Activated T-cell treated with anti-CD3 and anti-CD28 coated beads for 48 hours (primary cell): ENCODE data around the gene CER1.
"Not testable (repeated sequence)": the region's sequence is repeated elsewhere in the genome, so short reads cannot be mapped to it uniquely, and the experiment has no call there.

Source experiments
- DNase-seq: peaks from one replicate; pipeline ENCODE4 v3.0.0-alpha.2; 2020; ENCODE audit warnings: low read depth

CER1 gene

DNA sequence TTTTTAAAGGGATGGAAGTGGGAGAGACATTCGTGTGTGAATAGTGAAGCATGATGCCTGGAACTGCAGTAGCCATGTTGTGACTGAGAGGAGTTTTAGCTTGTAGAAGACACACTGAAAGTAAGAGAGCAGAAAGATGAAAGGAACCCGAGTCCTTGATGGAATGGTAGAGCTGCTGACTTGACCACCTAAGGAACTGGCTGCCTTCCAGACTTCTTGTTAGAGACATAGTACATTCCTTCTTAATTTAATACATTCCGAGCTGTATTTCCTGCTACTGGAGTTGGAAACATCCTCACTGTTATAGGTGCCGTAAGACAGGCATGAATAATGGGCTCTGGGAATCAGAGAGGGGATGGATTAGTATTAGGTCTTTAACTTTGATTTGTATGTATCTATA lies 7.4 kb downstream of the CER1 start:
- DNase-seq = no peak

DNA sequence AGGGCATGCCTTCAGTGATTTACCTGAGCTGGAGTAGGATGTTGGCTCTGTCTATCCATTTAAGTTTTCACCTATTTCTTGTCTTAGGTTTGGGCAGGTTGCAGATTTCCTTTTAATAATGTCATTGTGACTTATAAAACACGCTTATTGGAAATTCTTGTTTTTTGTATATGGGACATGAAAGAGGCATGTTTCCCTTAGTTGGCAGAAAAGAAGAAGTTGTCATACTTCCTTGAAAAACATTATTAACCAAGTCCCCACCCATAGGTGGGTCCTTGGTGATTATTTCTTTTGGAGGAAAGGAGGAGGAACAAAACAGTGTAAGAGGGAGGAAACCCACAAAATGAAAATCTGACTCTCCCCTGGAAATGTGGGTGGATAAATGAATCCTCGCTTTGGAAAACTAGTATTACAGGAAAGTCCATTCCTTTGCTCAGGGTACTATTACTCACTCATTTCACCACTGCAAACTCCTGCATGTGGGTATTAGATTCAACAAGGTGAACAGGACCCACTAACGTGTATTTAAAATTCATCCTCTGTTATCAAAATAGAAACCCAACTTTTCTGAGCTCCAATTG lies 9.3 kb downstream of the CER1 start:
- no peak for DNase-seq

DNA sequence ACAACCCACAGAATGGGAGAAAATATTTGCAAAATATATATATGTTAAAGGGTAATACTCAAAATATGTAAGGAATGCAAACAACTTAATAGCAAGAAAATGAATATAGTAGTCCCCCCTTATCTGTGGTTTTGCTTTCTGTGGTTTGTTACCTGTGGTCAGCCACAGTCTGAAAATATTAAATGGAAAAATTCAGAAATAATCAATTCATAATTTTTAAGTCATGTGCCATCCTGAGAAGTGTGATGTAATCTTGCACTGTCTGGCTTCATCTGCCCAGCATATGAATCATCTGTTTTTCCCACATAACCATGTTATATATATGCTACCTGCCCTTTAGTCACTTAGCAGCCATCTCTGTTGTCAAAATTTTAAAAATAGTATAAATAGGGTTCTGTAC lies 11.7 kb downstream of the CER1 start:
- no peak for DNase-seq

DNA sequence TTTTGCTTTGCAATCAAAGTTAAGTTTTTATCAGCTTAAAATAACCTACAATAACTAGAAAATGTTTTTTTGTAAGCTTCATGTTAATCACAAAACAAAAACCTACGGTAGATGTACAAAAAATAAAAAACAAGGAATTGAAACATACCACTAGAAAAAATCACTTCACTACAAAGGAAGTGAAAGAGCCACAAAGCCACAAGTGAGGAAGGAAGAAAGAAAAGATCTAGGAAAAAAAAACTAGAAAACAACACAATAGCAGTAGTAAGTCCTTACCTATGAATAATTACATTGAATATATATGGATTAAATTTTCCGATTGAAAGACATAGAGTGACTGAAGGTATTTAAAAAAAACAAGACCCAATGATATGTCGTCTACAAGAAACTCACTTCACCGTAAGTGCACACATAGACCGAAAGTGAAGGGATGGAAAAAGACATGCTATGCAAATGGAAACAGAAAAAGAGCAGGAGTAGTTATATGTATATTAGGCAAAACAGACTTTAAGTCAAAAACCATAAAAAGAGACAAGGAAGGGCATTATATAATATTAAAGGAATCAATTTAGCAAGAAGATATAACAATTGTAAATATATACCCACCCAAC lies 15.9 kb downstream of the CER1 start:
- no peak for DNase-seq

DNA sequence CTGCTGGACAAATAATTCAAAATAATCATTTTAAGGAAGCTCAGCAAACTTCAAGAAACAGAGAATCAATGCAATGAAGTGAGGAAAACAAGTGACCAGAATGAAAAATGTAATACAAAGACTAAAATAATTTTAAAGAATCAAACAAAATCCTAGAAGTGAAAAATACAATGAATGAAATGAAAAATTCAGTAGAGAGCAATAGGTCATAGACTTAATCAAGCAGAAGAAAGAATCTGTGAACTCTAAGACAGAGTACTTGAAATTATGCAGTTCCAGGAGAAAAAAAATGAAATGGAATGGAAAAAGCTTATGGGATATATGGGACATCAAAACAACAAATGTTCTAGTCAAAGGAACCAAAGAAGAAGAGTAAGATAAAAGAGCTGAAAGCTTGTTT lies 17.5 kb downstream of the CER1 start:
- DNase-seq = no peak

DNA sequence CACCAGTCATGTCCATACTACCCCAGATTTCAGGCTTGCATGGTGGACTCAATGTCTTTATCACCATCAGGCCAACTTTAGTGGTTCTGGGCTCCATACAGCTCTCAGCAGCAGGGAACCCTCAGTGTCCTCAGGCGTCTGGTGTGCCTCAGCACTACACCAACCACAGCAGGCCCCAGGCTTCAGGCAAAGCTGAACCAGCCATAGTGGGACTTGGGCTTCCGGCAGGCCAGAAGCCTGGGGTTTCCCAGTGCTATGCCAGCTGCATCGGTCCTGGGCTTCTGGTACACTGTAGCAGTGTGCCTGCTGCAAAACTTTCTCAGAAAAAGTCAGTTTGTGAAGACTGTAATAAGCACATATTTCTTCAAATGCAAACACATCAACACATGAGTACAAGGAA lies 18.3 kb downstream of the CER1 start:
- DNase-seq = no peak

DNA sequence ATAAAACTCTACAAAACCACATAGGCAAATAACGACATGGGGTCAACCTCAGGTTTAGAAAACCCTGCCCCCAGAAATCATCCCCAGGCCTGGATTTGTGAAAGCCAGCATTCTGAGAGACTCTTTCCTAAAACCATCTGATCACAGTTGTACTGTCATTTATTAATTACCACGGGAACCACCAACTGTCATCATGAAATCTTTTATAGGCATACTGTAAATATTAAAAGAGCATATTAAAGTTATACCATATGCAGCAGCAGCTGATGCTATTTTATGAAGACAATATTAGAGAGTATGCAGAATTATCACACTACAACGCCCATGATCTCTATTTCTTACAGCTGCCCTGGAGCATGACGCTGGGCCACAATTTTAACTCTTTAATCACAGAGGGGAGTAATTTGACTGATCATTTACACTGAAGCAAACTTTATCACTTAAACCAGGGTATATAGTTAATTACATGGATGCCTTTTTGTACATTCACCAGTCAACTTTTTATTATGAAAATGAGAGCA lies 20.3 kb downstream of the CER1 start:
- DNase-seq = no peak

DNA sequence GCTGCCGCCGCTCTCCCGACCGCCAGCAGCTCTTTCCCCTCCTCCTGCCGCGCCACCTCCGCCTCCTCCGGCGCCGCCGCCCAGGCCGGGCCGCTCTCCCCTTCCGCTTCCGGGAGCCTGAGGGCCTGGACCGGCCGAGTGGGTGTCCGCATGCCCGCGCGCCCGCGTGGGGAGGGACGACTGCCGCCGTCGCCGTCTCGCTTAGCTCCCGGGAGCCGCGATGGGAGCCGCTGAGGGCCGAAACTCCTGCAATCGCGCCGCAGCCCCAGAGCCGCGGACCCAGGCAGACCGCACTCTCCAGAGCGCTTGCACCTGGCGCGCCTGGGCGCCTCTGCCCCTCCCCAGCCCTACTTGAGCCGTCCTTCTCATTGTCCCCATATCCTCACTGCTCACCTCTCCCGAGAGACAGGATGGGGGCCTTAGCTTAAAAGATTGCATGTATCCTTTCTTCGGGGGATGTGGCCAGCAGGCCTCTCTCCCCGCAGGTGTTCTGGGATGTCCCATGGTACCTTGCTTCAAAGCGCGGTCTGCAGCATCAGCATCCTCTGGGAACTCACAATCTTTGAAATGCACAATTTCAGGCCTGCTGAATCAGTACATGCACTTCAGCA lies 29.2 kb downstream of the CER1 start, which contains the start of gene ZDHHC21:
Gene ZDHHC21 (minus strand): TSS at position 182 of the 611 bp plus-strand sequence. CDS start 19,092 bp downstream, outside the sequence.
- DNase-seq = peak; percentile 66

DNA sequence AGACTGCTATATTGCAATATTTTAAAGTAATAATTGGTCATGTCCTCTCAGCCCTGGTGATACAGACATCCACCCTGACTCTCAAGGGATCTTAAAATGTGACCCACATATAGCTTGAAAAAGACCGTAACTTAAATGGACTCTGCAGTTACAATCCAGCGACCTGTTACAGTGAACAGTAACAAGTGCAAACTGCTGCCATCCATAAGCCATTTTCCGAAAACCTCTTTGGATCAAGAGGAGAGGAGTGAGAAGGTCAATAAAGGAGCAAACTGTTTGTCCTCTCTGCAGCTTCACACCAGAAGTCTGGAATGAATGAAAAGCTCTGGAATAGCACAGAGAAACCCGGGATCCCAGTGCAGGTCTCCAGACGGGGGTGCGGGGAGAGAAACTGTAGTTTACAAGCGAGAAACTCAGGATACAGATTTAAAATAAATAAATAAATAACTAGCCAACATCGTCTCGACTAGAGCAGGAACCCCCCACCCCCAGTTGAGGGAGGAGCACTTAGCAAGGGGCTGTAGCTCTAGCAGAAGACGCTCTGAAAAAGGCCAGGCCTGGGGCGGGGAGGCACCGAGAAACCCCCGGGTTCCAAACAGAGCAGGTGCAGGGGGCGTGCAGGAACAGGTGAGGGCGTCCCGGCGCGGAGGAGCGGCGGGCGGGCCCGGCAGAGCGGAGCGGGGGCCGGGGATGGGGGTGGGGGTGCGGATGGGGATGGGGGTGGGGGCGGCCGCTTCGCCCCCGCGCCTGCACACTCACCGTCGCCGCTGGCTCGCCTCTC lies 29.9 kb downstream of the CER1 start:
- DNase-seq = no peak

DNA sequence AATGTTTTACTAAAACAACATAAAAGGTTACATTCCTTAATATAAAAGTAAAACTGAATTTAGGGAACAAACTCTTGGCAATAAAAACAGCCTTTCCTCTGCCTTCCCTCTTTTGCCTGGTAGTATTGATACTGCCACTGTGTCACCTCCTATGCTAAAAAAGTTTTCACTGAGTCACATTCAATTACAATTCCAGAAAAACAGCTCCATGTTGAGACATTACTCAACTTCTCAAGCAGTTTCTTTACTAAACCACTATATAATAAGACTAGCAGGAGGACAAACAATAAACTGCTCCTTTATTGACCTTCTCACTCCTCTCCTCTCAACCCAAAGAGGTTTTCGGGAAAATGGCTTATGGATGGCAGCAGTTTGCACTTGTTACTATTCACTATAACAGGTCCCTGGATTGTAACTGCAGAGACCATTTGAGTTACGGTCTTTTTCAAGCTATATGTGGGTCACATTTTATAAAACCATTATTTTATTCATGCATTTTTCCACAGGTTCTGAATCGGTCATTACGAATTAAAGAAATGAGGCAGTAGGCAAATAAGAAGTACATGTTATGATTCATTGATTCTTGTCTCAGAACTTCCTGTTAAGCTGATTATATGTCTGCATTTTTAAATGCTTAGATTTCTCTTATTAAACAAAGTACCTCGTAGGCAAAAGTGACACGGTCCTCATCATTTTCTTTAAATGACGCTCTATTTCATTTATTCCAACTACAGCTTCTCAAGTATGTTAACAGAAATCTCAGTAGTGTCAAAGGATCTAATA lies 31.4 kb downstream of the CER1 start:
- DNase-seq = no peak

DNA sequence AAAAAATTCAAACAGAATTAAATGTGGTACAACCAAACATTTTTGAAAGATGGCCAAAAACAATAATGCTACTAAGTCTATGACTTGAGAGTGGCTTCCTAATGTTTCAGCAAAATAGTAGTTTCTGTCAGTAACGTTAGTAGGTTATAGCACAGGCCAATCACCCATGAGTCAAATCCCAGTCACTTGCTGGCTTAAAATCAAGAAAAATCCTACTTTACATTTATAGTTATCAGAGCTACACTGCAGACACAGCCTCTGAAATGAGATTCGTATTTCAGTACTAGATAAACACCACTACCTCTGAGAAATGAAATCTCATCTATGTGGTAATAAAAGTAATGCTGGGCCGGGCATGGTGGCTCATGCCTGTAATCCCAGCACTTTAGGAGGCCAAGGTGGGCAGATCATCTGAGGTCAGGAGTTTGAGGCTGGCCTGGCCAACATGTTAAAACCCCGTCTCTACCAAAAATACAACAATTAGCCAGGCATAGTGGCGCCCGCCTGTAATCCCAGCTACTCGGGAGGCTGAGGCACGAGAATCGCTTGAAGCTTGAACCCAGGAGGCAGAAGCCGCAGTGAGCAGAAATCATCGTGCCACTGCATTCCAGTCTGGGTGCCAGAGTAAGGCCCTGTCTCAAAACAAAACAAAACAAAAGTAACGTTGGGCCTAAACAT lies 35.4 kb downstream of the CER1 start:
- DNase-seq = no peak

DNA sequence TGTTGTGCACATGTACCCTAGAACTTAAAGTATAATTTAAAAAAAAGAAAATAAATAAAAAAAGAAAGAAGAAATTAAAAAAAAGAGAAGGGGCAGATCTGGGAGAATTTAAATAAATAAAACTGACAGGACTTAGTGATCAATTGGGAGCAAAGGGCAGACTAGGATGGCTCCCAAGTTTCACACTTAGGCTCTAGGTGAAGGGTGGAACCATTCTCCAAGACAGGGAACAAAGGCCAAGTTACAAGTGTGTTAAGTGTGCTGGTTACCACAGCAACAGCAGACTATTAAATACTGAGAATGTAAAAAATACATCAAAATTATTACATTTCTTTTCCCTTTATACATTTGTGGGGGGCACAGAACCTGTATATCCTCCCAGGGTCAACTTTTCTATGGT lies 36.4 kb downstream of the CER1 start:
- no peak for DNase-seq

DNA sequence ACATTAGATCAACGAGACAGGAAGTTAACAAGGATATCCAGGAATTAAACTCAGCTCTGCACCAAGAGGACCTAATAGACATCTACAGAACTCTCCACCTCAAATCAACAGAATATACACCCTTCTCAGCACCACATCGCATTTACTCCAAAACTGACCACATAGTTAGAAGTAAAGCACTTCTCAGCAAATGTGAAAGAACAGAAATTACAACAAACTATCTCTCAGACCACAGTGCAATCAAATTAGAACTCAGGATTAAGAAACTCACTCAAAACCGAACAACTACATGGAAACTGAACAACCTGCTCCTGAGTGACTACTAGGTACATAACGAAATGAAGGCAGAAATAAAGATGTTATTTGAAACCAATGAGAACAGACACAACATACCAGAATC lies 39.9 kb downstream of the CER1 start:
- not testable (repeated sequence) for DNase-seq

DNA sequence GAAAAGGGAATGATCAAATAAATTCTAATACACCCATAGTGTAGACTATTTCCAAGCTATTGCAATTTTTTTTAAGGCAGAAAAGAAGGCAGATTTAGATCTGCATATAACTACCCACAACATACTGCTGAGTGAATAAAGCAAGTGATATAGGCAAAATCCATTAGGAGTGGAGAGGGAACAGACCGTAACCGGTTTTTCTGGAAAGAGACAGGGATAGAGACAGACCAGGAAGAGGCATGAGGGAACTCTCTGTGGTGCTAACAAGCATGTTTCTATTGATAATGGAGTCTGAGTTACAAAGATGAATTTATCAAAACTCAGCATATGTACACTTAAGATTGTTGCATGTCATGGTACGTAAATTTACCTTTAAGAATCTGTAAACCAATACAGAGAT lies 43.8 kb downstream of the CER1 start:
- no peak for DNase-seq

DNA sequence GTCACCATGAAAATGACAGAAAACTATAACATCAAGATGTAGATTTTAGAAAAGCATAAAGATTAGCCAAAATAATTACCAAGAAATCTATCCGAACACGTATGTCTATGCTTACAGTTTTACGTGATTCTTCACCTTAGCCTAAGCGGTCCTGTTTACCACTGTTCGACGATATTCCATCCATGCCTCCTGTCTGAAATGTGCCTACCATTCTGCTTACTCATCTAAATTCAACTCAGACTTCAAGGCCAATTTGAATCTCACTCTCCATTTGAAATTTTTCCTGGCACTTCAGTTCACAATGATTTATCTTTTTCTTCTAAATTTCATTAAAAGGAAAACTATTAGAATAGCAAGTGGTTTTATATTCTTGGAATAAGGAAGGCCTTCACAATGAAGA lies 44.7 kb downstream of the CER1 start:
- DNase-seq = no peak

DNA sequence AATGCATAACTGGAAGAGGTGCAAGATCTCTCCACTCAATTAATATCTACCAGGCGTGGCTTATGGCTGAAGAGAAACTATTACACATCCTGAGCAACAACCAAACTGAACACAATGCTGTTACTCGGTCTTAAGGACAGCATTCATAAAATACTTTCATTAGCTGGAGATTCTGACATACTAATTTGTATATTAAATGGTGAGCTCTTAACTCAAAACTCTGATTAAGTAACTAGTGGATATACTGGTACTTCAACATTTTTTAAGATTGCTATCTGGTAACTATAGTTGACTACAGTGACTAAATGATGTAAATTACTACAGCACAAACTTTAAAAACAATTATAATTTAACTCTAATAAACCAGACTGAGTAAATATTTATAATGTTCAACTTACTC lies 45.1 kb downstream of the CER1 start:
- no peak for DNase-seq

DNA sequence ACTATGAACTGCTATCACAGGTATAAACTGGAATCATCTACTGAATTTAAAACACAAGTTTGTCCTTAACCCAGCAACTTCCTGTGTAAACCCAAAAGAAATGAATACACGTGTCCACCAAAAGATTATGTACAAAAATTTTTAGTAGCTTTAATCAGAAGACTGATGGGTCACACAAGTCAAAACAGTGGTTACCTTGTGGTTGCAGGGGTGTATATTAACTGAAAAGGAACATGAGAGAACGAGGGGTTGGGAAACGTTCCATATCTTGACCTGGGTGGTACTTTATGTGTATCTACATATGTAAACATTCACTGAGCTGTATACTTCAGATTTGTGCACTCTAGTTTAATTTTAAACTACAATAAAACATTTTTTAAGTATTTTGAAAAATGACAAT lies 47.9 kb downstream of the CER1 start:
- no peak for DNase-seq

DNA sequence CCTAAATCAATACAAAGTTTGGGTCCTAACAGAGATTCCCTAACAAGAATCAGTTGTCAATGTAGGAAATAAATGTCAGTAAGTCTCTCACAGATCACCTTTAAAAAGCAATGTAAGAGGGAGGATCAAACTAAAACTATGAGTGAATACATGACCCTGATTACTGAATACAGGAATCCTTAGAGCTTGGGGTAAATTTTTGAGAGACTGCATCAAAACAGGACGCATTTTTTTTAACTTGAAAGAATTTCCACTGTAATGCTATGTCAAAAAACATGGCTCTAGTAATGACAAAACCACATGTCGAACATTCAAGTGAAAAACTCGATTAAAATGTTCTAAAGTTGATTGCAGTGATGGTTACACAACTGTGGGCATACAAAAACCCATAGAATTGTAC lies 51.2 kb downstream of the CER1 start:
- DNase-seq = no peak

DNA sequence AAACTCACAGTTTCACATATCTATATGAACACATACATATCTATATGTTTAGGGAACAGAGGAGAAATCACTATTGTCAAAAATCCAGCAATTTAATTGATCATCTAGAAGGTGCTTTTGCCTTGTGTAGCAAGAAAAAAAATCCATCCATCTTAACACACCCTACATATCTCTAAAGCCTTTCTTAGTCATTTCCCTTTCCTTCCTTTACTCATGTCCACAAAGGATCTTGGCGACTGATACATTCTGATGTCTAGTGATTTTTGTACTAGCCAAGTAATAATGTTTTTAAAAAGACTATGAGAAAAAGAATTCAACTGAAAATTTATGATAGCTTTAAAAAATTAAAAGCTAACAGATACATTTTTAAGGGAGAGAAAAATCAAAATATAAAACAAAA lies 51.8 kb downstream of the CER1 start:
- no peak for DNase-seq
